Esophagus squamous epithelium (tissue), 5 donors: ENCODE measurements around the gene BABAM2. TPM values are rescaled to one million over a fixed set of nuclear protein-coding genes. Genes with fewer than 3 reads are reported as not detected.

Experiments used
- DNase-seq: peaks from one replicate; lab custom pipeline; 2025; lab: John Stamatoyannopoulos, UW
- H3K27ac ChIP-seq, 4 donors: fragments of 200-600 bp; sonication (generic); one replicate each; pipeline ENCODE4 v1.5.1; 2016 to 2019; ENCODE audit warnings: mild to moderate bottlenecking in 1 of 4
- H3K27me3 ChIP-seq, 4 donors: fragments of 200-600 bp; sonication (generic); 1 replicate in 3 of 4; 2 replicates in 1 of 4; pipeline versions ENCODE4 v1.5.1 to v1.6.0; 2017 to 2021; ENCODE audit warnings: antibody characterized with exemption in 1 of 4
- H3K36me3 ChIP-seq, 3 donors: fragments of 200-600 bp; sonication (generic); one replicate each; pipeline ENCODE4 v1.5.1; 2016 to 2019
- H3K4me1 ChIP-seq, 3 donors: fragments of 200-600 bp; sonication (generic); one replicate each; pipeline ENCODE4 v1.5.1; 2017 to 2019
- H3K4me3 ChIP-seq, 4 donors: fragments of 200-600 bp; sonication (generic); 1 replicate in 3 of 4; 2 replicates in 1 of 4; pipeline ENCODE4 v1.5.1; 2016 to 2019; ENCODE audit warnings: mild to moderate bottlenecking in 2 of 4, moderate library complexity in 1 of 4
- H3K9me3 ChIP-seq, 3 donors: fragments of 200-600 bp; sonication (generic); one replicate each; pipeline ENCODE4 v1.5.1; 2016 to 2019
- CTCF ChIP-seq, 6 experiments: fragments of 450-650 bp in 4 of 6; fragments of 200-600 bp in 2 of 6; sonication (generic) in 2 of 6; IDR thresholded peaks; one replicate each; pipeline ENCODE4 v1.5.1; 2016 to 2019; ENCODE audit warnings: antibody characterized with exemption in 6 of 6, mild to moderate bottlenecking in 4 of 6, moderate library complexity in 4 of 6
- POLR2A ChIP-seq, 4 donors: fragments of 450-650 bp; IDR thresholded peaks; one replicate each; pipeline ENCODE4 v1.6.1; 2017; ENCODE audit warnings: antibody characterized with exemption in 4 of 4, mild to moderate bottlenecking in 4 of 4, moderate library complexity in 3 of 4
- WGBS, 2 donors: methylation state at CpG; one replicate each; pipeline ENCODE4 v1.1.5; 2018; 5-methylcytosine and 5-hydroxymethylcytosine counted together
- intact Hi-C: fragments of 100-400 bp; cut with DNase I; formaldehyde crosslinking; loops from one replicate; pipeline ENCODE4 v1.15.0; 2022
- total RNA-seq, 4 donors: library from RNA; depleted of rRNA; stranded (reverse); fragments of >200 nt; gene quantifications; one replicate each; pipeline ENCODE4 v1.1.0, GENCODE V29; 2016
- donor health status: DM: yes; HTN: yes; CAD: no.

Gene BABAM2
- total RNA-seq, 4 donors from 2014 or later, result 16.6 to 28.3 (median 24.3) TPM

GRCh38 chr2:27866237-27866636, 24.3 kb upstream of the BABAM2 start:
- 75 to 85% methylated on average over 1 of the region's 1 CpG for WGBS, 2 donors
- Histone ChIP-seq H3K9me3 (no peaks in the 10 kb centered on the region), H3K27ac (no peak overlapping the region), H3K27me3 (no peaks in the 10 kb centered on the region), H3K4me3 (no peak overlapping the region), H3K36me3 (no peaks in the 10 kb centered on the region), H3K4me1 (peaks cover 0 to 21% (median 0%) of the 10 kb centered on the region in 3 donors)
- TF ChIP-seq CTCF (IDR thresholded peaks at IDR 0.05) (no peak), POLR2A (IDR thresholded peaks at IDR 0.05) (no peak)
- DNase-seq, result no peak
- intact Hi-C loops, result no loop called here

GRCh38 chr2:27869763-27870162, 20.8 kb upstream of the BABAM2 start:
- peaks cover 0 to 12% (median 0%) of the 10 kb centered on the region in 3 donors for H3K4me1 ChIP-seq
- 86 to 90% methylated on average over 6 of the region's 6 CpGs for WGBS, 2 donors

GRCh38 chr2:27870724-27871123, 19.8 kb upstream of the BABAM2 start:
- DNase-seq, result no peak
- intact Hi-C loops, result no loop called here
- TF ChIP-seq POLR2A (IDR thresholded peaks at IDR 0.05), result no peak
- H3K27ac ChIP-seq, result peak overlapping the region in 1 of 4 donors; percentile 8
- H3K4me1 ChIP-seq, result peaks cover 0 to 12% (median 0%) of the 10 kb centered on the region in 3 donors
- no peaks in the 10 kb centered on the region for H3K36me3 ChIP-seq
- H3K4me3 ChIP-seq, result no peak overlapping the region
- no peaks in the 10 kb centered on the region for H3K9me3 ChIP-seq
- 54 to 72% methylated on average over 3 of the region's 3 CpGs for WGBS, 2 donors
- H3K27me3 ChIP-seq, result no peaks in the 10 kb centered on the region

More at GRCh38 chr2:27869763-27870162, 20.8 kb upstream of the BABAM2 start:
- intact Hi-C loops, result no loop called here
- TF ChIP-seq CTCF (IDR thresholded peaks at IDR 0.05) (no peak), POLR2A (IDR thresholded peaks at IDR 0.05) (no peak)
- Histone ChIP-seq H3K27ac (no peak overlapping the region), H3K36me3 (no peaks in the 10 kb centered on the region), H3K4me3 (no peak overlapping the region), H3K27me3 (no peaks in the 10 kb centered on the region), H3K9me3 (no peaks in the 10 kb centered on the region)
- no peak for DNase-seq

- no peak overlapping the region for H3K4me3 ChIP-seq
- 83 to 87% methylated on average over 3 of the region's 3 CpGs for WGBS, 2 donors
- no peak for DNase-seq
- no peaks in the 10 kb centered on the region for H3K36me3 ChIP-seq
- H3K4me1 ChIP-seq, result peaks cover 0 to 12% (median 0%) of the 10 kb centered on the region in 3 donors
- no peak for TF ChIP-seq POLR2A (IDR thresholded peaks at IDR 0.05)
- no peak for TF ChIP-seq CTCF (IDR thresholded peaks at IDR 0.05)
- no peak overlapping the region for H3K27ac ChIP-seq
- H3K9me3 ChIP-seq, result peaks cover 0 to 5% (median 0%) of the 10 kb centered on the region in 3 donors
- no peaks in the 10 kb centered on the region for H3K27me3 ChIP-seq
- intact Hi-C loops, result no loop called here
These were observed 18.7 kb upstream of the BABAM2 start for GRCh38 chr2:27871802-27872201.

- intact Hi-C loops, result no loop called here
- WGBS, 2 donors, result 67 to 80% methylated on average over 1 of the region's 1 CpG
These were observed 17.4 kb upstream of the BABAM2 start for GRCh38 chr2:27873091-27873490.

More at GRCh38 chr2:27873091-27873490, 17.4 kb upstream of the BABAM2 start:
- H3K4me1 ChIP-seq, result peaks cover 0 to 12% (median 0%) of the 10 kb centered on the region in 3 donors
- peaks cover 0 to 5% (median 0%) of the 10 kb centered on the region in 3 donors for H3K9me3 ChIP-seq
- H3K4me3 ChIP-seq, result no peak overlapping the region
- H3K27ac ChIP-seq, result no peak overlapping the region
- no peaks in the 10 kb centered on the region for H3K36me3 ChIP-seq
- TF ChIP-seq CTCF (IDR thresholded peaks at IDR 0.05) (no peak), POLR2A (IDR thresholded peaks at IDR 0.05) (no peak)
- no peak for DNase-seq
- no peaks in the 10 kb centered on the region for H3K27me3 ChIP-seq
